H1 (cell line): Measurements from ENCODE around the gene FAM149B1. TPM values are rescaled to one million over a fixed set of nuclear protein-coding genes. Genes with fewer than 3 reads are reported as not detected.

Experiments
- CTCF ChIA-PET: fragments of 300-600 bp; sonication (Branson Sonifier 250); formaldehyde crosslinking; loops from one replicate; lab custom pipeline; 2021; ENCODE audit not compliant: partially characterized antibody; lab: Charles Lee
- POLR2A ChIA-PET: fragments of 300-600 bp; sonication (Branson Sonifier 250); formaldehyde crosslinking; loops from one replicate; lab custom pipeline; 2021; ENCODE audit warnings: inconsistent platforms; ENCODE audit not compliant: partially characterized antibody; lab: Charles Lee
- DNase-seq, 2 experiments: peaks; one replicate each; pipeline versions ENCODE4 v3.0.0 to v3.0.0-alpha.2; 2010 to 2022; ENCODE audit warnings: low spot score in 2 of 2, low read depth in 1 of 2, mixed read lengths in 1 of 2
- FAIRE-seq: peaks from 2 replicates; lab custom pipeline; 2011; peaks lifted over from hg19 to GRCh38; lab: Jason Lieb, UNC
- H2AFZ ChIP-seq: 2 replicates; pipeline ENCODE4 v1.8.1; 2012; ENCODE audit warnings: low read length, inconsistent platforms
- H2AK5ac ChIP-seq: 2 replicates; pipeline ENCODE4 v1.6.1; 2013; ENCODE audit warnings: low read depth, low read length
- H2BK120ac ChIP-seq: replicated peaks from 2 replicates; pipeline ENCODE3; 2013; ENCODE audit warnings: low read depth, low read length, inconsistent platforms
- H2BK12ac ChIP-seq: 2 replicates; pipeline ENCODE4 v1.6.1; 2013; ENCODE audit warnings: low read depth, low read length
- H2BK15ac ChIP-seq: 2 replicates; pipeline ENCODE4 v1.6.1; 2013; ENCODE audit warnings: low read length
- H2BK20ac ChIP-seq: 2 replicates; pipeline ENCODE4 v1.6.1; 2013; ENCODE audit warnings: low read length
- H2BK5ac ChIP-seq: 2 replicates; pipeline ENCODE4 v1.6.1; 2013; ENCODE audit warnings: low read depth, low read length
- H3K14ac ChIP-seq: 2 replicates; pipeline ENCODE4 v1.6.1; 2013; ENCODE audit warnings: inconsistent platforms; ENCODE audit not compliant: insufficient read length
- H3K18ac ChIP-seq: 2 replicates; pipeline ENCODE4 v1.6.1; 2013; ENCODE audit warnings: low read length; ENCODE audit errors: extremely low read depth
- H3K23ac ChIP-seq: 2 replicates; pipeline ENCODE4 v1.6.1; 2013; ENCODE audit warnings: inconsistent platforms; ENCODE audit not compliant: insufficient read length
- H3K23me2 ChIP-seq: 2 replicates; pipeline ENCODE4 v1.6.1; 2013; ENCODE audit warnings: low read depth, low read length
- H3K27ac ChIP-seq: 2 replicates; pipeline ENCODE4 v1.6.1; 2011; ENCODE audit warnings: low read depth, low read length, inconsistent platforms
- H3K27me3 ChIP-seq, 4 experiments: replicated peaks in 1 of 4; 1 replicate in 1 of 4; 2 replicates in 3 of 4; pipeline versions ENCODE4 v1.6.1 to v1.8.1; 2011 to 2013; ENCODE audit warnings: low read length in 3 of 4, mild to moderate bottlenecking in 3 of 4, inconsistent platforms in 2 of 4, mixed read lengths in 2 of 4, moderate library complexity in 1 of 4; ENCODE audit not compliant: control insufficient read depth in 3 of 4, insufficient read depth in 3 of 4; ENCODE audit errors: extremely low read depth in 1 of 4
- H3K36me3 ChIP-seq, 4 experiments: 2 replicates each; pipeline versions ENCODE4 v1.6.1 to v1.8.1; 2011 to 2013; ENCODE audit warnings: mild to moderate bottlenecking in 4 of 4, low read length in 3 of 4, moderate library complexity in 2 of 4, control low read depth in 1 of 4, inconsistent platforms in 1 of 4; ENCODE audit not compliant: insufficient read depth in 4 of 4, control insufficient read depth in 2 of 4
- H3K4ac ChIP-seq: replicated peaks from 2 replicates; pipeline ENCODE3; 2013; ENCODE audit warnings: low read length, low read depth, mixed read lengths, inconsistent platforms; ENCODE audit not compliant: insufficient read length
- H3K4me1 ChIP-seq, 4 experiments: replicated peaks in 1 of 4; 1 replicate in 1 of 4; 2 replicates in 3 of 4; pipeline versions ENCODE4 v1.6.1 to v1.8.1; 2011 to 2013; ENCODE audit warnings: low read length in 3 of 4, inconsistent platforms in 2 of 4, mixed read lengths in 1 of 4; ENCODE audit not compliant: insufficient read depth in 4 of 4, control insufficient read depth in 3 of 4
- H3K4me2 ChIP-seq, 2 experiments: 2 replicates each; pipeline versions ENCODE4 v1.6.1 to v1.8.1; 2011 to 2013; ENCODE audit warnings: low read depth in 2 of 2, low read length in 2 of 2, control low read depth in 1 of 2, inconsistent platforms in 1 of 2, mild to moderate bottlenecking in 1 of 2; ENCODE audit not compliant: insufficient read depth in 1 of 2
- H3K4me3 ChIP-seq, 4 experiments: fragments of 200-600, 300-600 bp in 1 of 4; sonication (generic), shearing (Covaris generic), sonication (Bioruptor Twin) in 1 of 4; 2 replicates each; pipeline versions ENCODE4 v1.5.1 to v1.8.1; 2011 to 2016; ENCODE audit warnings: low read length in 4 of 4, low read depth in 3 of 4, control low read depth in 2 of 4, inconsistent platforms in 2 of 4, mild to moderate bottlenecking in 2 of 4, mixed read lengths in 1 of 4, moderate library complexity in 1 of 4; ENCODE audit not compliant: insufficient read depth in 2 of 4; ENCODE audit errors: extremely low read depth in 1 of 4
- H3K56ac ChIP-seq: replicated peaks from 2 replicates; pipeline ENCODE3; 2013; ENCODE audit warnings: low read depth, mild to moderate bottlenecking, mixed read lengths, low read length, inconsistent platforms; ENCODE audit not compliant: insufficient read length
- H3K79me1 ChIP-seq: 2 replicates; pipeline ENCODE4 v1.6.1; 2013; ENCODE audit warnings: low read depth, low read length, control low read depth
- H3K79me2 ChIP-seq, 2 experiments: 2 replicates each; pipeline versions ENCODE4 v1.6.1 to v1.8.1; 2012 to 2013; ENCODE audit warnings: low read length in 2 of 2, mild to moderate bottlenecking in 2 of 2, inconsistent platforms in 1 of 2; ENCODE audit not compliant: insufficient read depth in 2 of 2, control insufficient read depth in 1 of 2
- H3K9ac ChIP-seq, 4 experiments: replicated peaks in 1 of 4; 1 replicate in 1 of 4; 2 replicates in 3 of 4; pipeline versions ENCODE4 v1.6.1 to v1.8.1; 2011 to 2013; ENCODE audit warnings: low read depth in 3 of 4, low read length in 3 of 4, control low read depth in 2 of 4, mild to moderate bottlenecking in 2 of 4, moderate library complexity in 2 of 4, inconsistent platforms in 1 of 4; ENCODE audit errors: extremely low read depth in 1 of 4
- H3K9me3 ChIP-seq, 2 experiments: 2 replicates each; pipeline versions ENCODE4 v1.6.1 to v1.8.1; 2012 to 2013; ENCODE audit warnings: mild to moderate bottlenecking in 2 of 2, moderate library complexity in 2 of 2, control low read depth in 1 of 2, inconsistent platforms in 1 of 2, low read depth in 1 of 2, low read length in 1 of 2, mixed read lengths in 1 of 2; ENCODE audit not compliant: insufficient read depth in 2 of 2
- H4K20me1 ChIP-seq, 2 experiments: replicated peaks in 1 of 2; 2 replicates each; pipeline versions ENCODE3 to v1.8.1; 2011 to 2013; ENCODE audit warnings: inconsistent platforms in 2 of 2, low read length in 2 of 2, mild to moderate bottlenecking in 1 of 2; ENCODE audit not compliant: insufficient read depth in 2 of 2, control insufficient read depth in 1 of 2
- H4K5ac ChIP-seq: 2 replicates; pipeline ENCODE4 v1.6.1; 2013; ENCODE audit warnings: low read length, low read depth, mixed read lengths, inconsistent platforms; ENCODE audit not compliant: insufficient read length
- H4K8ac ChIP-seq: 2 replicates; pipeline ENCODE4 v1.8.0; 2013; ENCODE audit warnings: mild to moderate bottlenecking, moderate library complexity, low read length, inconsistent platforms; ENCODE audit not compliant: insufficient read depth; ENCODE audit errors: extremely low read depth
- H4K91ac ChIP-seq: replicated peaks from 2 replicates; pipeline ENCODE3; 2013; ENCODE audit warnings: low read length, mixed read lengths, inconsistent platforms; ENCODE audit not compliant: insufficient read length
- BACH1 ChIP-seq: IDR thresholded peaks from 2 replicates; pipeline ENCODE4 v1.6.1; 2012; ENCODE audit warnings: low read length, improper control_type of control experiment
- CHD1 ChIP-seq: IDR thresholded peaks from 2 replicates; pipeline ENCODE4 v1.6.1; 2012; ENCODE audit warnings: low read depth, low read length, improper control_type of control experiment
- EZH2 ChIP-seq: fragments of 200-600 bp; sonication (generic); IDR thresholded peaks from 2 replicates; pipeline ENCODE4 v1.7.1; 2012; ENCODE audit warnings: low read depth, mild to moderate bottlenecking, moderate library complexity, low read length, inconsistent platforms; ENCODE audit not compliant: severe bottlenecking
- JUND ChIP-seq: IDR thresholded peaks from 2 replicates; pipeline ENCODE4 v1.6.1; 2011; ENCODE audit warnings: mild to moderate bottlenecking, improper control_type of control experiment, low read length
- MAFK ChIP-seq: IDR thresholded peaks from 2 replicates; pipeline ENCODE4 v1.6.1; 2012; ENCODE audit warnings: low read depth, mild to moderate bottlenecking, improper control_type of control experiment, low read length
- MAX ChIP-seq: IDR thresholded peaks from 2 replicates; pipeline ENCODE4 v1.6.1; 2012; ENCODE audit warnings: inconsistent platforms
- NANOG ChIP-seq: IDR thresholded peaks from 2 replicates; pipeline ENCODE4 v1.6.1; 2011; ENCODE audit warnings: low read length, low read depth, mild to moderate bottlenecking, inconsistent platforms; ENCODE audit not compliant: insufficient read depth, poor library complexity, severe bottlenecking
- POU5F1 ChIP-seq: IDR thresholded peaks from 2 replicates; pipeline ENCODE4 v1.6.1; 2011; ENCODE audit warnings: low read depth, mild to moderate bottlenecking, low read length, moderate library complexity
- RBBP5 ChIP-seq: IDR thresholded peaks from 2 replicates; pipeline ENCODE4 v1.7.1; 2012; ENCODE audit warnings: low read depth, mild to moderate bottlenecking, inconsistent platforms, low read length, moderate library complexity, borderline replicate concordance
- RFX5 ChIP-seq: IDR thresholded peaks from 2 replicates; pipeline ENCODE4 v1.6.1; 2011; ENCODE audit warnings: low read depth, low read length, improper control_type of control experiment, borderline replicate concordance
- SIX5 ChIP-seq: IDR thresholded peaks from 2 replicates; pipeline ENCODE4 v1.6.1; 2011; ENCODE audit warnings: mild to moderate bottlenecking, low read depth, low read length
- TCF12 ChIP-seq: IDR thresholded peaks from 2 replicates; pipeline ENCODE4 v1.6.1; 2011; ENCODE audit warnings: low read depth, mild to moderate bottlenecking, low read length
- ZNF274 ChIP-seq: IDR thresholded peaks from 2 replicates; pipeline ENCODE4 v1.7.0; 2012; ENCODE audit warnings: low read length, borderline replicate concordance; ENCODE audit errors: extremely low read depth
- WGBS, 2 experiments: shearing (Covaris generic) in 1 of 2; methylation state at CpG; one replicate each; pipeline versions ENCODE4 v1.1.6 to v1.1.7; 2013 to 2015; ENCODE audit warnings: low lambda C conversion rate in 2 of 2, mixed read lengths in 2 of 2, inconsistent platforms in 1 of 2, low coverage in 1 of 2, missing lambda C conversion rate in 1 of 2; ENCODE audit not compliant: insufficient replicate concordance in 2 of 2, insufficient coverage in 1 of 2, insufficient read length in 1 of 2; ENCODE audit errors: extremely low coverage in 1 of 2, missing lambda C conversion rate in 1 of 2; 5-methylcytosine and 5-hydroxymethylcytosine counted together
- polyA plus RNA-seq, 7 experiments: library from polyadenylated mRNA; depleted of rRNA in 3 of 7; stranded (reverse) in 5 of 7; unstranded in 2 of 7; fragments of >200 nt in 5 of 7; fragments of 200-250 nt in 2 of 7; gene quantifications; 1 replicate in 5 of 7; 2 replicates in 1 of 7; 4 replicates in 1 of 7; pipeline versions ENCODE4 v1.2.1 to v1.2.3, GENCODE V29; 2011 to 2013; ENCODE audit warnings: missing spikeins in 2 of 7, mixed read lengths in 2 of 7
- total RNA-seq: library from RNA; stranded (reverse); fragmentation: NEBNext Ultra II Directional; extraction: Animal tissue kit (Norgen Biotek cat#: 25700); gene quantifications from 2 replicates; pipeline ENCODE4 v1.2.1, GENCODE V29; 2021
- TF ChIP-seq, protein P1 (sequence below): IDR thresholded peaks from 2 replicates; pipeline ENCODE4 v1.6.1; 2011; ENCODE audit warnings: low read length, improper control_type of control experiment

The FAM149B1 gene
- total and polyA plus RNA-seq, 2 of the 8 experiments (the other 6 are each of a cell fraction or from before 2014, with no cell fraction given), result 16.8 to 21.9 TPM

- 96% methylated on average over 1 of the region's 1 CpG; no CpG with 5 or more reads in 1 of the 2 experiments for WGBS, 2 experiments
- H3K27ac ChIP-seq, result no peak overlapping the region
- no peaks in the 10 kb centered on the region for H3K79me1 ChIP-seq
- POLR2A ChIA-PET, result no interaction called here
- H3K4me2 ChIP-seq, result no peak overlapping the region
- H3K27me3 ChIP-seq, result no peaks in the 10 kb centered on the region
- no peak overlapping the region for H3K9ac ChIP-seq
- no peaks in the 10 kb centered on the region for H3K36me3 ChIP-seq
- H3K79me2 ChIP-seq, result no peaks in the 10 kb centered on the region
- H2BK15ac ChIP-seq, result no peak overlapping the region
- H3K56ac ChIP-seq, result no peak overlapping the region
- no peak overlapping the region for H2BK12ac ChIP-seq
- no peak overlapping the region for H3K23ac ChIP-seq
- no peaks in the 10 kb centered on the region for H3K4me1 ChIP-seq
- H4K20me1 ChIP-seq, result no peaks in the 10 kb centered on the region
- H2AK5ac ChIP-seq, result no peak overlapping the region
- H3K23me2 ChIP-seq, result no peaks in the 10 kb centered on the region
- no peak overlapping the region for H2BK5ac ChIP-seq
- no peak overlapping the region for H3K4me3 ChIP-seq
- no peak overlapping the region for H4K5ac ChIP-seq
- FAIRE-seq, result no peak
- no peak for DNase-seq
- no peak overlapping the region for H3K18ac ChIP-seq
- no peak overlapping the region for H3K14ac ChIP-seq
- no peak overlapping the region for H2AFZ ChIP-seq
- peaks cover 2 to 4% of the 10 kb centered on the region in 2 experiments; a peak in 3 of 4 replicates for H3K9me3 ChIP-seq
- no peak overlapping the region for H4K91ac ChIP-seq
- no peak overlapping the region for H4K8ac ChIP-seq
- H2BK20ac ChIP-seq, result no peak overlapping the region
- CTCF ChIA-PET, result no interaction called here
- no peak overlapping the region for H3K4ac ChIP-seq
- no peak overlapping the region for H2BK120ac ChIP-seq
- TF ChIP-seq MAX, result no peak
- TF ChIP-seq CHD1, result no peak
- TF ChIP-seq, protein P1, sequence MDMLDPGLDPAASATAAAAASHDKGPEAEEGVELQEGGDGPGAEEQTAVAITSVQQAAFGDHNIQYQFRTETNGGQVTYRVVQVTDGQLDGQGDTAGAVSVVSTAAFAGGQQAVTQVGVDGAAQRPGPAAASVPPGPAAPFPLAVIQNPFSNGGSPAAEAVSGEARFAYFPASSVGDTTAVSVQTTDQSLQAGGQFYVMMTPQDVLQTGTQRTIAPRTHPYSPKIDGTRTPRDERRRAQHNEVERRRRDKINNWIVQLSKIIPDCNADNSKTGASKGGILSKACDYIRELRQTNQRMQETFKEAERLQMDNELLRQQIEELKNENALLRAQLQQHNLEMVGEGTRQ, result no peak
- TF ChIP-seq POU5F1, result no peak
- no peak for TF ChIP-seq ZNF274
- no peak for TF ChIP-seq BACH1
- no peak for TF ChIP-seq TCF12
- TF ChIP-seq RBBP5, result no peak
- no peak for TF ChIP-seq NANOG
- no peak for TF ChIP-seq JUND
- no peak for TF ChIP-seq SIX5
- no peak for TF ChIP-seq RFX5
- TF ChIP-seq MAFK, result no peak
- no peak for TF ChIP-seq EZH2
Measured at GRCh38 chr10:73287441-73287840, 119.5 kb downstream of the FAM149B1 start.
